ENCODE measurements around the gene NMNAT2.

Gene NMNAT2

GRCh38 chr1:183212870-183213269 lies 205.3 kb downstream of the NMNAT2 start:
- no peak for DNase-seq (ENCODE audit: low spot score)

GRCh38 chr1:183210681-183211080 lies 207.5 kb downstream of the NMNAT2 start:
- no peak for DNase-seq (ENCODE audit: low spot score)

- DNase-seq (ENCODE audit: low spot score), result no peak
Measured at GRCh38 chr1:183209533-183210158, 208.5 kb downstream of the NMNAT2 start.

GRCh38 chr1:183206538-183207122 lies 211.6 kb downstream of the NMNAT2 start:
- DNase-seq (ENCODE audit: low spot score), result no peak

GRCh38 chr1:183205196-183205781 lies 212.9 kb downstream of the NMNAT2 start:
- no peak for DNase-seq (ENCODE audit: low spot score)

- no peak for DNase-seq (ENCODE audit: low spot score)
Measured at GRCh38 chr1:183203094-183203493, 215.1 kb downstream of the NMNAT2 start.

GRCh38 chr1:183200451-183200850 lies 217.7 kb downstream of the NMNAT2 start:
- no peak for DNase-seq (ENCODE audit: low spot score)

- no peak for DNase-seq (ENCODE audit: low spot score)
Measured at GRCh38 chr1:183199304-183199703, 218.9 kb downstream of the NMNAT2 start.

GRCh38 chr1:183198463-183198862 lies 219.7 kb downstream of the NMNAT2 start:
- DNase-seq (ENCODE audit: low spot score), result no peak

All from iPS-NIHi11 (cell line).